Astrocyte (in vitro differentiated cells and primary cell): ENCODE data around the gene SORBS2. TPM values are rescaled to one million over a fixed set of nuclear protein-coding genes. Genes with fewer than 3 reads are reported as not detected.

Experiments
- DNase-seq: peaks from one replicate; pipeline ENCODE4 v3.0.0-alpha.2; 2010; ENCODE audit warnings: low read depth
- FAIRE-seq: peaks from 2 replicates; lab custom pipeline; 2011; peaks lifted over from hg19 to GRCh38; lab: Jason Lieb, UNC
- H2AFZ ChIP-seq: 2 replicates; pipeline ENCODE4 v1.6.0; 2012; ENCODE audit warnings: low read depth, low read length, inconsistent platforms
- H3K27ac ChIP-seq: 2 replicates; pipeline ENCODE4 v1.5.1; 2011; ENCODE audit warnings: low read depth, low read length, inconsistent platforms
- H3K27me3 ChIP-seq: 2 replicates; pipeline ENCODE4 v1.6.0; 2011; ENCODE audit warnings: low read length, inconsistent platforms; ENCODE audit not compliant: insufficient read depth
- H3K36me3 ChIP-seq: 2 replicates; pipeline ENCODE4 v1.5.1; 2011; ENCODE audit warnings: low read length, inconsistent platforms; ENCODE audit not compliant: insufficient read depth
- H3K4me1 ChIP-seq: 2 replicates; pipeline ENCODE4 v1.5.1; 2011; ENCODE audit warnings: low read length, inconsistent platforms; ENCODE audit not compliant: insufficient read depth
- H3K4me2 ChIP-seq: 2 replicates; pipeline ENCODE4 v1.6.0; 2012; ENCODE audit warnings: low read length, inconsistent platforms
- H3K4me3 ChIP-seq: 2 replicates; pipeline ENCODE4 v1.5.1; 2011; ENCODE audit warnings: low read depth, mild to moderate bottlenecking, low read length, inconsistent platforms; ENCODE audit not compliant: insufficient read depth
- H3K79me2 ChIP-seq: 2 replicates; pipeline ENCODE4 v1.6.0; 2012; ENCODE audit warnings: mild to moderate bottlenecking, low read length, inconsistent platforms; ENCODE audit not compliant: insufficient read depth
- H3K9ac ChIP-seq: 2 replicates; pipeline ENCODE4 v1.6.0; 2012; ENCODE audit warnings: mild to moderate bottlenecking, low read length, inconsistent platforms
- H3K9me3 ChIP-seq: 2 replicates; pipeline ENCODE4 v1.5.1; 2012; ENCODE audit warnings: low read depth, mild to moderate bottlenecking, low read length, inconsistent platforms; ENCODE audit not compliant: insufficient read depth
- H4K20me1 ChIP-seq: 2 replicates; pipeline ENCODE4 v1.6.0; 2012; ENCODE audit warnings: low read length, inconsistent platforms; ENCODE audit not compliant: insufficient read depth
- H3K27ac Mint-ChIP-seq: one replicate; pipeline ENCODE4 v1.8.0; 2021; ENCODE audit warnings: mild to moderate bottlenecking, mixed read lengths; ENCODE audit not compliant: unreplicated experiment
- H3K27me3 Mint-ChIP-seq: one replicate; pipeline ENCODE4 v1.8.0; 2021; ENCODE audit warnings: low read depth, mixed read lengths; ENCODE audit not compliant: unreplicated experiment
- H3K36me3 Mint-ChIP-seq: one replicate; pipeline ENCODE4 v1.8.0; 2021; ENCODE audit warnings: low read depth, mixed read lengths; ENCODE audit not compliant: unreplicated experiment
- H3K4me1 Mint-ChIP-seq: one replicate; pipeline ENCODE4 v1.8.0; 2021; ENCODE audit warnings: low read depth, mixed read lengths; ENCODE audit not compliant: unreplicated experiment
- H3K4me3 Mint-ChIP-seq: one replicate; pipeline ENCODE4 v1.8.0; 2021; ENCODE audit warnings: mild to moderate bottlenecking, moderate library complexity, mixed read lengths; ENCODE audit not compliant: unreplicated experiment
- H3K9me3 Mint-ChIP-seq: one replicate; pipeline ENCODE4 v1.8.0; 2021; ENCODE audit warnings: mild to moderate bottlenecking, mixed read lengths; ENCODE audit not compliant: unreplicated experiment
- EZH2 ChIP-seq: IDR thresholded peaks from 2 replicates; pipeline ENCODE4 v1.6.1; 2012; ENCODE audit warnings: mild to moderate bottlenecking, low read length, inconsistent platforms; ENCODE audit not compliant: insufficient read depth
- total RNA-seq: library from RNA; stranded (reverse); gene quantifications from 2 replicates; pipeline ENCODE4 v1.2.1, GENCODE V29; 2021
- TF ChIP-seq, protein P1 (sequence below): IDR thresholded peaks from 2 replicates; pipeline ENCODE4 v1.5.1; 2011; ENCODE audit warnings: low read depth, mild to moderate bottlenecking, inconsistent platforms, low read length, moderate library complexity; ENCODE audit not compliant: insufficient read depth

The SORBS2 gene
- total RNA-seq, 1 donor from 2014 or later: 97.4 TPM

DNA sequence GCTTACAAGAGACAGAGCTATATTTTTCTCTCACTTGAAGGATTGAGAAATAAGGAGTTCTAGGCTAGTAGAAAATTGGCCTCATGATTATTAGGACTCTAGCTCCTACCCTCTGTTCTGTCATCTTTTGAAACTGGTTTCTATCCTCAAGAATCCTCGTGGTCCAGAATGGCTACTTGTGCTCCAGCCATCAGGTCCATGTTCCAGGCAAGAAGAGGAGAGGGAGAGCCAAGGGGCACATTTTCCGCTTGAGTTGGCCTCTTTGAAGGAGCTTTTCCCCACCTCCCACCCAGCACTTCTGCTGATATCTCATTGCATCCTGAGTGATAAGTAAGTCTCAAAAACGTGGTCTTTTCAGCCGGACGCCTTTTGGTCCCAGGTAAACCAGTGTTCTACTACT, 7.2 kb upstream of the SORBS2 start:
- H2AFZ ChIP-seq: no peak overlapping the region
- TF ChIP-seq EZH2: no peak
- TF ChIP-seq, protein P1, sequence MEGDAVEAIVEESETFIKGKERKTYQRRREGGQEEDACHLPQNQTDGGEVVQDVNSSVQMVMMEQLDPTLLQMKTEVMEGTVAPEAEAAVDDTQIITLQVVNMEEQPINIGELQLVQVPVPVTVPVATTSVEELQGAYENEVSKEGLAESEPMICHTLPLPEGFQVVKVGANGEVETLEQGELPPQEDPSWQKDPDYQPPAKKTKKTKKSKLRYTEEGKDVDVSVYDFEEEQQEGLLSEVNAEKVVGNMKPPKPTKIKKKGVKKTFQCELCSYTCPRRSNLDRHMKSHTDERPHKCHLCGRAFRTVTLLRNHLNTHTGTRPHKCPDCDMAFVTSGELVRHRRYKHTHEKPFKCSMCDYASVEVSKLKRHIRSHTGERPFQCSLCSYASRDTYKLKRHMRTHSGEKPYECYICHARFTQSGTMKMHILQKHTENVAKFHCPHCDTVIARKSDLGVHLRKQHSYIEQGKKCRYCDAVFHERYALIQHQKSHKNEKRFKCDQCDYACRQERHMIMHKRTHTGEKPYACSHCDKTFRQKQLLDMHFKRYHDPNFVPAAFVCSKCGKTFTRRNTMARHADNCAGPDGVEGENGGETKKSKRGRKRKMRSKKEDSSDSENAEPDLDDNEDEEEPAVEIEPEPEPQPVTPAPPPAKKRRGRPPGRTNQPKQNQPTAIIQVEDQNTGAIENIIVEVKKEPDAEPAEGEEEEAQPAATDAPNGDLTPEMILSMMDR: no peak
- no peak overlapping the region for H3K9ac ChIP-seq
- peaks cover 2% of the 10 kb centered on the region for H3K27me3 Mint-ChIP-seq
- FAIRE-seq: no peak
- no peaks in the 10 kb centered on the region for H3K4me1 ChIP-seq
- H3K9me3 Mint-ChIP-seq: peaks cover 2% of the 10 kb centered on the region
- no peaks in the 10 kb centered on the region for H3K9me3 ChIP-seq
- H4K20me1 ChIP-seq: no peaks in the 10 kb centered on the region
- no peak overlapping the region for H3K27ac ChIP-seq
- peaks cover 2% of the 10 kb centered on the region for H3K36me3 Mint-ChIP-seq
- H3K4me3 Mint-ChIP-seq: no peak overlapping the region
- no peak overlapping the region for H3K4me2 ChIP-seq
- no peaks in the 10 kb centered on the region for H3K79me2 ChIP-seq
- H3K36me3 ChIP-seq: no peaks in the 10 kb centered on the region
- H3K27ac Mint-ChIP-seq: no peak overlapping the region
- H3K27me3 ChIP-seq: no peaks in the 10 kb centered on the region
- no peak for DNase-seq
- H3K4me1 Mint-ChIP-seq: peaks cover 3% of the 10 kb centered on the region
- no peak overlapping the region for H3K4me3 ChIP-seq

DNA sequence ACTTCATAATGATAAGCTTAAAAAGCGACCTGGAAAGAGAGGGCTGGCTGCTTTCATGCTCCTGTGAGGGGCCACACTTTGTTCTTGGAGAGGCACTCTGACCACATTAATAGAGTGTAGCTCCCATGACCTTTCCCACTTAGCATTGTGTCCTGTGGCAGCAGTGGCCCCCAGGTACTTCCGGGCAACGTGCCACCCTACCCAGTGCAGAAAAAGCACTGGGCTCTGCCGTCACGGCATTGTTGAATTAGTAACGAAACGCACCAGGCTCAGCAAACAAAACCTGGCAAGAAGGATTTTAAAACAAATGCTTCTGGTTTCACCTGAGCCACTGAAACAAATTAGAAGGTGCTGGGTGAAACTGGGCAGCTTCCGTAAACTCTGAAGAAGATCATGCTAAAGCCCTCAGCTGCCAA, 5.4 kb upstream of the SORBS2 start:
- H2AFZ ChIP-seq: no peak overlapping the region
- H3K4me2 ChIP-seq: no peak overlapping the region
- H3K36me3 ChIP-seq: no peaks in the 10 kb centered on the region
- DNase-seq (no peak), FAIRE-seq (no peak)
- Mint-ChIP-seq H3K36me3 (peaks cover 2% of the 10 kb centered on the region), H3K4me3 (no peak overlapping the region), H3K4me1 (no peaks in the 10 kb centered on the region), H3K27ac (no peak overlapping the region), H3K9me3 (peaks cover 2% of the 10 kb centered on the region), H3K27me3 (peaks cover 2% of the 10 kb centered on the region)
- H3K9ac ChIP-seq: no peak overlapping the region
- TF ChIP-seq, protein P1: no peak
- TF ChIP-seq EZH2: no peak
- H3K4me3 ChIP-seq: no peak overlapping the region
- H4K20me1 ChIP-seq: no peaks in the 10 kb centered on the region
- H3K4me1 ChIP-seq: no peaks in the 10 kb centered on the region
- no peak overlapping the region for H3K27ac ChIP-seq
- no peaks in the 10 kb centered on the region for H3K9me3 ChIP-seq
- no peaks in the 10 kb centered on the region for H3K27me3 ChIP-seq
- no peaks in the 10 kb centered on the region for H3K79me2 ChIP-seq

DNA sequence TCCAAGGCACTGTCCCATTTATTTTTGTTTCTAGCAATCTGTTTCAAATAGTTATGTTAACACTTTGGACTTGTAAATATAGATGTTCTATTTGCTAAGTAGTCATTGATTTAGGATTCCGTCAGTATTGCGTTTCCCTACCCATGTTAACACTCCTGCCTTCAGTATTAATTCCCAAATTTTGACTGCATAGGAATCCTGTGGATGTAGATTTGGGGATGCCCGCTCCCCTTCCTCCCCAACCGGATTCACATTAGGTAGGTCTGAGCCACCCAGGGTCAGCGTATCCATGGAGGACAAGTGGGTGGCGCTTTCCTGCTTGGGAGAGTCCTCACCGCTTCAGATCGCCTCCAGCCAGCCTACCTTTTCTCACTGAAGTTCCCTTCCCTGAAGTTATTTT, 1.1 kb upstream of the SORBS2 start:
- Mint-ChIP-seq H3K4me3 (no peak overlapping the region), H3K36me3 (no peaks in the 10 kb centered on the region), H3K27ac (no peak overlapping the region), H3K9me3 (peaks cover 2% of the 10 kb centered on the region), H3K4me1 (peaks cover 30% of the 10 kb centered on the region), H3K27me3 (no peaks in the 10 kb centered on the region)
- no peak overlapping the region for H3K9ac ChIP-seq
- no peak overlapping the region for H3K4me2 ChIP-seq
- no peaks in the 10 kb centered on the region for H3K27me3 ChIP-seq
- H2AFZ ChIP-seq: no peak overlapping the region
- FAIRE-seq (no peak), DNase-seq (no peak)
- H3K4me1 ChIP-seq: peaks cover 11% of the 10 kb centered on the region
- no peak for TF ChIP-seq EZH2
- TF ChIP-seq, protein P1: no peak
- H4K20me1 ChIP-seq: no peaks in the 10 kb centered on the region
- H3K79me2 ChIP-seq: no peaks in the 10 kb centered on the region
- no peaks in the 10 kb centered on the region for H3K9me3 ChIP-seq
- H3K4me3 ChIP-seq: no peak overlapping the region
- H3K36me3 ChIP-seq: no peaks in the 10 kb centered on the region
- no peak overlapping the region for H3K27ac ChIP-seq
